AG08396 (cell line): Measurements from ENCODE around the gene HAND2.

Experiments used
- DNase-seq: peaks from one replicate; pipeline ENCODE4 v3.0.0; 2012; ENCODE audit warnings: low spot score, mixed read lengths

HAND2 gene

DNA sequence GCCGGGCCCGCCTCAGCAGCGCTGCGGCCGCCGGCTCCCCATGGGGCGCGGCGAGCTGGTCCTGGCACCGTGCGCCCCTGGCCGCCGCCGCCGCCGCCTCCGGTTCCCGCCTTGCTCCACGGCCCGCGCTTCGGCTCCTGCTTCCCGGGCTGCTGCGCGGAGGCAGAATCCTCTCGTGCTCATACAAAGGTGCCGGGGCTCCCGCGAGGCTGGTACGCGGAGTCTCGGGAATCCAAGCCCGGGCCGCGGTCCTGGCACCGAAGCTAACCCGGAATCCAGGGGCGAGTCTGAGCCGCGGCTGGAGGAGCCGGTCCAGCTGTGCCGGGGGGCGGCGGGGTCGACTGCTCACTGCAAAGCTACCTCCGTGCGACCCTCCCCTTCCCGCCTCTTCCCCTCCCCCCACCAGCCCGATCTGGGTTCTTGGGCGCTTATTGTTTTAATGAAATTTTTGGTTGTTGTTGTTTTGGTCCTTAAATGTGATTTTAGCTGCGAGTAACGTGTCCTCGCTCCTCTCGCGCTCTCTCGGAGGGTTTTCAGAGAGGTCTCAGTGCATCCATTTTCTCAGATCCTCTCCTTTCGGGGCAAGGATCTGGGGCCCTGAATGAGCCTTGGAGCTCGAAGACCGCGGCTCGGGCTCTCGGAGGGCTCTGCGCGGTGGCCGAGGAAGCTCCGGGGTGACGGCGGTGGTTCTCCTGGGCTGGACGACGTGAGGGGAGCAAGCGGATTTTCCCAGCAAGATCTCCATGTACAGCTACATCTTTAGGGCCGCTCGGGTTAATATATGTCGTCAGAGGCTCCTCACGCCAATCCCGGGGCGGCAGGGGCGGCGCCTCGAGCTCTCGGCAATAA is at the start of gene HAND2:
Gene HAND2, minus strand, starts transcription at position 753 of the 849 bp plus-strand sequence. CDS start 940 bp downstream, outside the sequence.
- peak; percentile 51 for DNase-seq

DNA sequence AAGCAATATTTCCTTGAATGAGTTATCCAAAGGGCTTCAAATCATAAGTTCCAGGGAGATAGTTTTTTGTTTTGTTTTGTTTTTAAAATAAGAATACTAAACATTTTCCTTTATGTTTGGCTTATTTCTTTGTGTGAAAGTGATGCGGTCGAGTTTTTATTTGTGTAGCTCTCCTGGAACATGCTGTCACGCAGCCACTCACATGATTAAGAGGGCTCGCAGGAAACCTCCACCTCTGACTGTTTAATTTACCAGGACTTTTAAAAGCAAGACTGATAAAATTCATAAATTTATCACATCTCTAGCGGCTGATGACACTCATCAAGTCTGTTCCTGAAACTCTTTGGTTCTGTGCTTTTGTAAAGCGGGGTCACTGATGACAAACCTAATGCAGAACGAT is 48.9 kb upstream of the HAND2 start:
- DNase-seq, result no peak

DNA sequence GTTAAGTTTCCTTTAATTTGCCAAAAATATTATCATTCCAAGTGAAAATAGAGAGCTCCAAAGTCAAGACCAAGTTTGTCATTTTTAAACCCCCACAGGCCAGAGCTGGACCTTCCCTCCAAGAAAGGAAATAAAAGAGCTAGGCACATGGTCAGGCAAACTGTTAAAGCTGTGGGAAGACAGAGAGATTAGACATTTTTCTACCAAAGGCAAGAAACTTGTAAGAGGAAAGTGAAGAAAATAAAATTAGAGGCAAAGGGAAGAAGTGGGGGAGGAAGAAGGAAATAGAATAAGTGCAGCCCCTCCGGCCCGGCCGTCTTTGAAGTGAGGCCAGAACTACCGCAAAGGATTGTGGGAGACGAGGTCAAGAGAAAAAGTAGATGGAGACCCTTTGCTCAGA is 47.9 kb upstream of the HAND2 start:
- DNase-seq, result no peak

GRCh38 chr4:173575482-173576152 is 45.6 kb upstream of the HAND2 start:
- DNase-seq, result no peak

DNA sequence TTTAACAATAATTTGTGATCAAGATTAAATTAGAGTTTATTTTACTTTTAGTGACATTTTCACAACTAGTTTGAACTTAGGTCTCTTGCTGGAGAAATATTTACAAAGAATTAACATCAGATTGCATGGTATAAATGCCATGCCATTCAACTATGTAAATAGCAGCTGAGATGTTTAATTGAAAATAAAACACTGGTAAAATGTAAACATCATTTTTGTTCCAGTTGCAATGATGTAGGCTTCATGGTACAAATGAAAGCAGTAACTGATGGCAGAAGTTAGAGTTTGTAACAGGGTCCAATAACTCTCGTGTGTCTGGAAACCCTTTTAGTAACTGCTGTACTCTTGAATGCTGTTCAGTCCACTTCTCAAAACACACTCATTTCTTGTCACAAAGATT is 43.7 kb upstream of the HAND2 start:
- DNase-seq, result no peak

- no peak for DNase-seq
Observed at GRCh38 chr4:173573286-173573685, 43.3 kb upstream of the HAND2 start.

DNA sequence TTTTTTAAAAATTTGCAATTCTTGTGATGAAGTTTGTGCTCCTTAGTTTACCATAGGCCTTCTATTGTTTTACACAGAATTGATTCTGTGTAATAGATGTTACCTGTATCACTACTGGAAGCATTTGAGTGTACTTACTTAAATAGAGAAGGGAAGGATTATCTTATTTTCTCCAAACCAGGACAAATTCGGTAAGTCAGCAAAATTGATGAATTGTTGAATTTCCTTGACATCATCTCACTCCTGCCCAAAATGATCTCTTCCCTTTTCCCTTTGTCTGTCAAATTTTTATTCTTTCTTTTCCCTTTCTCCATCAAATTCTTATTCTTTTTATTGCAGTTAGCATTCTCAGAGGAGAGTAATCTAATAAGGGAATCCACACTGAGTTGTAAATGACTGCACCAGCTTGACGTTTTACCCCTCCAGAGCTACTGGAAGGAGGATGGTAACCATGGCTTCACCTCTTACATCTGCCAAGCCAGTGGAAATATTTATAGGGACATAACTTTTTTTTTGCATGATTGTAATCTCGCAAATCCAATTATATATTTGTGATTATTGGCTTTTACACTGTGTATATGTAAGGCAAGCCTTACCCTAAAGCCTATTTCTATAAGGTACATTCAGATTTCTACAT is 42.6 kb upstream of the HAND2 start:
- no peak for DNase-seq

DNA sequence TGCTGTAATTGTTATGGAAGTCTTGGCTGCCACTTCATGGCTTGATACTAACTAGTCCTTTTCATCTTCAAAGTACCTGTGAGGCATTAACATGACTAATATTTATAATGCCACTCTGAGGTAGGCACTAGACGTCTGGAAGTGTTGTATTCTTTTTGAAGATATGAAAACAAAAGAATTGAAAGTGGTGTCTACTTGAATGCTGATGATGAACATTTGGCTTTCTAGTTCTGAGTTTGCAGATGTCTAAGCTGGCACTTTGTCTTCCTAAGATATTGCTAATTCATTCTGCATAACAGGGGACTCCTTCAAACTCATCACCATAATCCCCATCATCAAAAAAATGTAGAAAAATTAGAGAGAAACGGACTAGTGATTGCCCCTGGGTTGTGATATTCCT is 41.6 kb upstream of the HAND2 start:
- DNase-seq, result no peak

DNA sequence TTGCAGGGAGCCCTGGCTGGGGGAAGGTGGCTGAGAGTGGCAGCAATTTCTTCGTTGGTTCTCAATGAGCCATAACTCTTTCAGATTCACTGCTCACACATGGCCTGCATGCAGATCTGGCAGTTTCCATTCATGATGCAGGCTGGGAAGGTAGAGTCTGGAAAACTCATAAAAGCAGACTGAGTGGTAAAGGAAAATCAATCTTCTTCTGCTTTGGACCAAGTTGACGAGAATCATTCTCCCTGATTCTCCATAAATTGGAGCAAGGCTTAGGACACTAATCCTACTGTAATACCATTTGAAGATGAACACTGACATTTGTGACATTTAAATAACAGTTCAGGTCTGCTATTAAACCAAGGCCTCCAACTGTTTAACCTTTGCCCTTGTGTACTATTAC is 35.3 kb upstream of the HAND2 start:
- DNase-seq, result no peak

DNA sequence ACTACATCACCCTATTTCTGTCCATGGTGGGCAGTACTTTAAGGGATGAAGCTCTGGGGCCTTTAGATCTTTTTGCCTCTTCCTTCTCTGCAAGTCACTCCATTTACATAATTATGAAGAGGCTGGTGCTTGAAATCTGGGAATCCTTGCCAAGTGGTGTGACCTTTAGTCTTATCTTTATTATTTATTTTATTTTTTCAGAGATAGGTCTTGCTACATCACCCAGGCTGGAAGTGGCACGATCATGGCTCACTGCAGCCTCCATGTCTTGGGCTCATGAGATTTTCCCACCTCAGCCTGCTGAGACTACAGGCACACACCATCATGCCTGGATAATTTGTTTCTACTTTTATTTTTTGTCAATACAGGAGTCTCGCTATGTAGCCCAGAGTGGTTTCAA is 34.4 kb upstream of the HAND2 start:
- DNase-seq, result no peak

DNA sequence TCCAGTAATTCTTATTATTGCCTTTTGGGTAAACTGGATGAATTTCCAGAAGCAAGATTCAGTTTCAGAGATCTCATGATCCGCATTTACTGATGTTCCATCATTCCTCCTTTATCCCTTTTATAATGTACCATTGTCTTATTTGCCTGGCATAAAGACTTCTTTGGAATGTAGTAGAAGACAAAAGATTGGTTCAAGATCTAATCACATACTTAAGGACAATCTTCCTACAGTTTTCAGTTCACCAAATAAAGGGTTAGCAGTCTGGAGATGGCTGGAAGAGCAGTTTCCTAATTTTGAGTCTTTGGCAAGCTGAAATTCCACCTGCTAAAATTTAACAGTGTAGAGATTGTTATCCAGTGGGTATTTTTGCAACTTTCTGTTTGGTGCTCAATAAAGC is 30.9 kb upstream of the HAND2 start:
- no peak for DNase-seq

DNA sequence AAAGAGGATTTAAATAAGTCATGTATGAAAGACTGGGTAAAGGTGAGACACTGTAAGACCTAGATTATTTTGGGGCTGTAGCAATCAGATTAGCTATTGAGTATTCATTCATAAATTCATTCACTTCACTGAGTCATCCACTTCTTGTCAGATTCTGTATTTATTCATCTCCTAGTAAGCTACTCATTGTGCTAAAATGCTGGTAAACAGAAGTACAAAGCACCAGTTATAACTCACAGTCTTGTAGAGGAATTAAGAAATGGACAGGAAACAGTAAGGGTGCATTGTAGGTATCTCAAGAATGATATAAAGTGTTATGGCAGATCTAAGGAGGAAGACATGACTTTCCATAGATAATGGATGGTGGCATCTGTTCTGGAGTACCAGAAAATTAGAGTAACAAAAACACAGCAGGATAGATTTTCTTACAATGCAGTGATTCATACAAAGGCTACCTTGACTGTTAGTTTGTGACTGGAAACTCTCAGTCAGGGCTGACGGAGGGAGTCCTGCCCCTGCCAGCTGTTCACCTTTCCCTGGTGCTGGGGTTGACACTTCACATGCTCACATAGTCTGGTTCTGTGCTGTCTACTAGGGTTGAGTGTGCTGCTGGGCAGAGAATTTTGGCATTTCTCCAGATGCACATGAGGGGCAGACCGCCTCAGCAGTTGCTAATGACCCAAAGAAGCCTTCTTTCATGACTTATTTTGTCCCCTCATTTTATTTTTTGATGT is 26.5 kb upstream of the HAND2 start:
- no peak for DNase-seq

DNA sequence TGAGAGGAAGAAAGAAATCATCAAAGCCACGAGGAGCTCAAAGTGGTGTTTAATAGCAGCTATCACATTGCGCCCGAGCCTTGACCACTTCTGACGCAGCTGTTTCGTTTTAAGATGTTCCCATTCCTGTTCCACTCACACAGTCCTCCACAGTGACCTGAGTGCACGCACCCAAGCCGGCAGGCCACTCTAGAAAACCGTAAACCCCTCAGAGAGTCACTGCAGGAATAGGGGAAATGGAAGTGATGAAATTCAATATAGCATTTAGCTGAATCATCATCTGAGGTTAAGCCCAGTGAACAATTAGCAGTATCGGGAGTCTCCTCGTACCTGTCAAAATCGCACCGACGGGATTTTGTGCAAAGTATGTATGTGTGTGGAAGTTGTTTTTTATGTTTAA is 17.9 kb upstream of the HAND2 start:
- DNase-seq, result no peak

DNA sequence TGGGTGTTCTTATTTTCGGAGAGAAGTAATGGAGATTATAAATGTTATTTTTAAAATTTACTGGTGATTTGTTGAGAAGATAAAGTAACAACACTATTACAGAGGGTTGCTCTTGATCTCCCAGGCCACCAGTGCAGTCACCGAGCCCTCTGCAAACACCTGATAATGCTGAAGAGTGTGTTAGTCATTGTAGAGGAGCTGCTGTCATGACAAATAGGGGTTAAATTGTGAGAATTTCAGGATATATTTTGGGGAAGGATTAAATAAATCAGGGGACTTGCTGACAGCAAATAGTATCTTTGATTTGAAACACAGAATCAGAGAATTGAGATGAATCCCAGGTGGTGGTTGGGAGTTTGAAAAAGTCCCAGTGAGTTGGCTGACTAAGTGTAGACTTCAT is 16.7 kb upstream of the HAND2 start:
- DNase-seq, result no peak

DNA sequence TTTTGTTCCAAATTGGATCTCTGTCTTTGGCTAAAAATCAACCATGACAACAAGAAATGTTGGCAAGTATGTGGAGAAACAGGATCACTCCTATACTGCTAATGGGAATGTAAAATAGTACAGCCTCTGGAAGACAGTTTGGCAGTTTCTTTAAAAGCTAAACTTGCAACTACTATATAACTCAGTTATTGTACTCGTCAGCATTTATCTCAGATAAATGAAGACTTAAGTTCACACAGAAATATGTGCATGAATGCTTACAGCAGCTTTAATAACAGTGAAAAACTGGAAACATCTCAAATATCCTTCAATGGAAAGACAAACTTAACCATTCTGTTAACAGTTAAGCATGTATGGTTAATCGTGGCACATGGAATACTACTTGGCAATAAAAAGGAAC is 15.4 kb upstream of the HAND2 start:
- no peak for DNase-seq

DNA sequence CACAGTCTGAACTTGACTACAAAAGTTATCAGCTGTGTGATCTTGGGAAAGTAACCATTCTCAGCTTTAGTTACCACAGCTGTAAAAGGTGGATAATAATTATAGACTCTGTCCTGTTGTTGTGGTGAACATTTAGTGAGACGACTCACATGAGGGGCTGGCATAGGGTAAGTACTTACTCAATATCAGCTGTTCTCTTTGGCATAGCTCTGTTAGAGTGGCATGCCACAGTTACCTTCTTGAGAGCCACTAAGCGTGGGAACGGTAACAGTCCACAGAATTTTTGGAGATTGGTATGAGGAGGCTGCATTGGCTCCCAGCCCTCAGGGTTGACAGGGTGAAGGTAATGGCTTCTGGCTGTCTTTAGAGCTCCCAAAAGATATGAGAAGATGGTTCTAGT is 13.2 kb upstream of the HAND2 start:
- no peak for DNase-seq

GRCh38 chr4:173539986-173540385 is 10.0 kb upstream of the HAND2 start:
- no peak for DNase-seq

DNA sequence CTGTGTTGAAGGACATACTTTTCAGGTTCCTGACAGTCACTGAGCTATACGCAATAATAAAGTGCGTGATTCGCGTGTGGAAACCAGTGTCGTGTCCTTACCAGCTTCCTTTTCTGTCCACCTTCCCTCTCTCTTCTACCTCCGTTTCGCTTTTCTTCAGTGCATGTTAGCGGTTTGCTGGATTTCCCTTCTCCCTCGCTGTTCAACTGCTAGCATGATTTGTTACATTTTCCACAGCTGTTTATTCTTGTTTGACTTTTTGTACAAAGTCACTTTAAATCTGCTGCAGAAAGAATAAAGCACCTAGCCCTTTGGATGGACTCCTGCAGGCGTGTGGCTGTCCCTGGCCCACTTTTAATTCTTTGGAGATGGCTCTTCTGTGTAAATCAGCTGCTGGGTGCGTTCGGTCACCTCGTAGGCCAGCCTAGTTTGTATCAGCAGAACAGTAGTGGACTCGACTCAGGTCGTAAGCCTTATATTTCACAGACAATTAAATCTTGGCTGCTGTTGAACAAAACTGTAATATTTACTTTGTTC is 8.9 kb upstream of the HAND2 start:
- no peak for DNase-seq

- DNase-seq, result no peak
Observed at GRCh38 chr4:173538148-173538908, 8.3 kb upstream of the HAND2 start.

DNA sequence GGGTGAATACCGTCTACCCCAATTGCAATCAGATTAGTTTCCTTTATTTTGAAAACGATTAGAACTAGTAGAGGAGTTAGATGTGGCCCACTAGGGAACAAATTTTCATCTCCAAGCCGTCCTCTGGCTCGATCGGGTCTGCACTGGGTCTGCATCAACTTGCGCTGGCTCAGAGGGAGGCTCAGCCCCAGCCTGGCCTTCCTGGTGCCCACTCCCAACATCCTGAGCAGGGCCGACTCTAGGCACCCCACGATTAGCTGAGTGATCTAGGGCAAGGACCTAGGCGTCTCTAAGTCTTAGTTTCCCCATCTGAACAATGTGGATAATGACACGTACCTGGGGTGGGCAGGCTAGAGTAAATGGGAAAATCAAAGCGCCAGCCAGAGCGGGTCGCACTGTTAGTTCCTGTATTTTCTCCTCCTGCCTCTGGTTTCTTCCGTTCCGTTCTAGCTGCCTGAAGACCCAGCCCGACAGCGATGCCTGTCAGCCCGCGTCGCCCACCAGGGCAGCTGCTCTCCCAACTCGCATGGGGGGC is 7.7 kb upstream of the HAND2 start:
- no peak for DNase-seq

DNA sequence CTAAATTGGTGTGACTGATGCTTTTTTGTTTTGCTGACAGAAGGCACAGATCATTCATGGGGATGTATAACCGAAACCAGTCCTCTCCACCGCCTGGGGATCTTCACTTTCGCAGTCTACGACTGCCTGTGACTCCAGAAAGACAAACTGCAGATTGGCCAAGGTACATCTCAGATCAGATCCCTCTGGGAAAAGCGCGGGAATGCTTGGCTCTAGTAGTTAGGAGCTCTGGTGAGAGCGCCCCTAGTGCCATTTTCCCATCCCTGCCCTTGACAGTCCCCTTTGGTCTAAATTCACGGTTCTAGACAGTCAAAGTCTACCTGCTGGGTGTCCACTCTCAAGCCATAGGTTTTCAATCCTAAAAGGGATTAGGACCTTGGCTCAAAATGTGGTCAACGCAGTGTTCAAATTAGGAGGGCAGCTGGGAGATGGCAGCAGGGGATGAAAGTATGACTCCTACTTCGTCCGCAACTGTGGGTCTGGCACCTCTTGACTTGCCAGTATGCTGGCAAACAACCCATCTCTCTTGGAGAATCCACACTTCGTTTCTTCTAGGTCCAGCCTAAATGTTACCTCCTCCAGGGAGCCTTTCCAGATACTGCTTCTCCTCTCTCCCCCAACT is 6.9 kb upstream of the HAND2 start:
- DNase-seq, result no peak
